GM12801 (cell line): ENCODE results near the gene POLQ.

ENCODE experiments used
- CTCF ChIP-seq: IDR thresholded peaks from one replicate; pipeline ENCODE4 v1.5.1; 2011; ENCODE audit warnings: control low read depth; ENCODE audit not compliant: insufficient read length; ENCODE audit errors: extremely low read depth

The POLQ gene

GRCh38 chr3:121483290-121483689, 62.5 kb downstream of the POLQ start:
- TF ChIP-seq CTCF = no peak

- no peak for TF ChIP-seq CTCF
Observed at GRCh38 chr3:121482660-121483059, 63.1 kb downstream of the POLQ start.

- TF ChIP-seq CTCF = no peak
Observed at GRCh38 chr3:121481106-121481880, 64.5 kb downstream of the POLQ start.

- TF ChIP-seq CTCF = no peak
Observed at GRCh38 chr3:121477589-121477988, 68.2 kb downstream of the POLQ start.

GRCh38 chr3:121473001-121473400, 72.8 kb downstream of the POLQ start:
- TF ChIP-seq CTCF = no peak

GRCh38 chr3:121467085-121467484, 78.7 kb downstream of the POLQ start:
- TF ChIP-seq CTCF = no peak

GRCh38 chr3:121463745-121464144, 82.0 kb downstream of the POLQ start:
- TF ChIP-seq CTCF = no peak
